CD8-positive, alpha-beta memory T cell (primary cell): ENCODE data around the gene OR8H2. TPM values are rescaled to one million over a fixed set of nuclear protein-coding genes. Genes with fewer than 3 reads are reported as not detected.
"Not testable (repeated sequence)": the region's sequence is repeated elsewhere in the genome, so short reads cannot be mapped to it uniquely, and the experiment has no call there.

Experiments used
- CTCF ChIA-PET: fragments of 350-600 bp; sonication (Branson Sonifier 250); formaldehyde crosslinking; loops from one replicate; lab custom pipeline; 2021; ENCODE audit warnings: antibody characterized with exemption; lab: Charles Lee
- POLR2A ChIA-PET: fragments of 350-600 bp; sonication (Branson Sonifier 250); formaldehyde crosslinking; loops from one replicate; lab custom pipeline; 2021; ENCODE audit warnings: antibody characterized with exemption; lab: Charles Lee
- DNase-seq, 5 donors: peaks; one replicate each; pipeline versions ENCODE4 v3.0.0 to v3.0.0-alpha.2; 2020 to 2022; ENCODE audit warnings: mixed read lengths in 1 of 5
- H3K27ac ChIP-seq: one replicate; pipeline ENCODE4 v1.7.0; 2013; ENCODE audit warnings: low read depth, mild to moderate bottlenecking, low read length, moderate library complexity
- H3K27me3 ChIP-seq: 2 replicates; pipeline ENCODE4 v1.7.0; 2013; ENCODE audit warnings: low read length, mild to moderate bottlenecking; ENCODE audit not compliant: insufficient read depth, poor library complexity, severe bottlenecking
- H3K36me3 ChIP-seq: 2 replicates; pipeline ENCODE4 v1.7.0; 2013; ENCODE audit warnings: mild to moderate bottlenecking, low read length, moderate library complexity; ENCODE audit not compliant: insufficient read depth
- H3K4me1 ChIP-seq: 2 replicates; pipeline ENCODE4 v1.7.0; 2013; ENCODE audit warnings: mild to moderate bottlenecking, low read length, moderate library complexity; ENCODE audit not compliant: insufficient read depth
- H3K4me3 ChIP-seq: 2 replicates; pipeline ENCODE4 v1.7.0; 2013; ENCODE audit warnings: mild to moderate bottlenecking, low read length
- H3K9me3 ChIP-seq: 2 replicates; pipeline ENCODE4 v1.7.0; 2013; ENCODE audit warnings: mild to moderate bottlenecking, low read length
- H3K27ac Mint-ChIP-seq, 8 donors: one replicate each; pipeline ENCODE4 v1.8.0; 2020 to 2021; ENCODE audit warnings: mixed read lengths in 8 of 8, mild to moderate bottlenecking in 6 of 8, inconsistent platforms in 3 of 8, moderate library complexity in 3 of 8
- H3K27me3 Mint-ChIP-seq, 2 donors: one replicate each; pipeline ENCODE4 v1.8.0; 2020 to 2021; ENCODE audit warnings: mixed read lengths in 2 of 2, mild to moderate bottlenecking in 1 of 2, moderate library complexity in 1 of 2
- H3K36me3 Mint-ChIP-seq, 3 donors: one replicate each; pipeline ENCODE4 v1.8.0; 2020 to 2021; ENCODE audit warnings: mixed read lengths in 3 of 3, inconsistent platforms in 1 of 3, mild to moderate bottlenecking in 1 of 3
- H3K4me1 Mint-ChIP-seq, 3 donors: one replicate each; pipeline ENCODE4 v1.8.0; 2020 to 2021; ENCODE audit warnings: mixed read lengths in 3 of 3, inconsistent platforms in 1 of 3, mild to moderate bottlenecking in 1 of 3
- H3K4me3 Mint-ChIP-seq, 7 donors: one replicate each; pipeline ENCODE4 v1.8.0; 2020 to 2021; ENCODE audit warnings: mixed read lengths in 7 of 7, mild to moderate bottlenecking in 6 of 7, moderate library complexity in 4 of 7, inconsistent platforms in 2 of 7
- H3K9me3 Mint-ChIP-seq, 5 donors: one replicate each; pipeline ENCODE4 v1.8.0; 2020 to 2022; ENCODE audit warnings: mixed read lengths in 5 of 5, mild to moderate bottlenecking in 3 of 5, moderate library complexity in 2 of 5, inconsistent platforms in 1 of 5
- polyA plus RNA-seq: library from polyadenylated mRNA; unstranded; fragments of 300-500 nt; fragmentation: Illumina TruSeq; gene quantifications from one replicate; pipeline ENCODE4 v1.2.3, GENCODE V29; 2021
- total RNA-seq, 2 experiments: library from RNA; stranded (reverse); gene quantifications; one replicate each; pipeline ENCODE4 v1.2.3, GENCODE V29; 2021

The OR8H2 gene
- total and polyA plus RNA-seq, 3 experiments from 2014 or later: not detected

DNA sequence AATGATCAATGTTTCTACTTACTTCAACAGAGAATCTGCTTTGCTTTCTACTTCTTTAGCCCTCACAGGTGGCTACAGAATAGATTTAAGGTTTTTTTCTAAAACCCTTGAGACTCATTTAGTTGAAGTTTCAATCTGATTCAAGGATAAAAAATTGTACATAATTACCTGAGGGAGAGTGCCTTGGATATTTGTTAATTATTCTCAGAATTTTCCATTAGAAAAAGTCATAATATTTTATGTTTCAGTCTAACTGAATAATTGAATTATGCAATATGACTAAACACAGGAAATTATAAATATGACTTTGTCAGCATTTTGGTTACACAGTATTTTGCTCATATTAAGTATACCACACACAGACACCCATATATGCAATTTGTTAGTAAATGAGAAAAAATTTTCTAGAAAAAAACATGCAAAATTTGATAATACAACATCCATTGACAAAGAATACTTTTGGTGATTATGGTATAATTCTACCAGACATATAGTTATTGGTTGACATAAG, 36.7 kb downstream of the OR8H2 start, which contains the start of gene OR8J3:
Gene OR8J3, minus strand, starts transcription at position 51 of the 511 bp plus-strand sequence. CDS start 2,483 bp downstream, outside the sequence.
- Mint-ChIP-seq H3K27me3 (peaks cover 0 to 2% of the 10 kb centered on the region in 2 donors), H3K9me3 (peaks cover 7 to 45% (median 21%) of the 10 kb centered on the region in 5 donors), H3K4me1 (no peaks in the 10 kb centered on the region), H3K36me3 (peaks cover 0 to 1% (median 0%) of the 10 kb centered on the region in 3 donors), H3K4me3 (no peak within 1 kb of the TSS), H3K27ac (no peak within 1 kb of the TSS)
- Histone ChIP-seq H3K4me3 (no peak within 1 kb of the TSS), H3K27ac (no peak within 1 kb of the TSS), H3K4me1 (no peaks in the 10 kb centered on the region), H3K27me3 (no peaks in the 10 kb centered on the region), H3K9me3 (no peaks in the 10 kb centered on the region), H3K36me3 (no peaks in the 10 kb centered on the region)
- CTCF ChIA-PET: no interaction called here
- POLR2A ChIA-PET: no interaction called here
- DNase-seq: no peak

DNA sequence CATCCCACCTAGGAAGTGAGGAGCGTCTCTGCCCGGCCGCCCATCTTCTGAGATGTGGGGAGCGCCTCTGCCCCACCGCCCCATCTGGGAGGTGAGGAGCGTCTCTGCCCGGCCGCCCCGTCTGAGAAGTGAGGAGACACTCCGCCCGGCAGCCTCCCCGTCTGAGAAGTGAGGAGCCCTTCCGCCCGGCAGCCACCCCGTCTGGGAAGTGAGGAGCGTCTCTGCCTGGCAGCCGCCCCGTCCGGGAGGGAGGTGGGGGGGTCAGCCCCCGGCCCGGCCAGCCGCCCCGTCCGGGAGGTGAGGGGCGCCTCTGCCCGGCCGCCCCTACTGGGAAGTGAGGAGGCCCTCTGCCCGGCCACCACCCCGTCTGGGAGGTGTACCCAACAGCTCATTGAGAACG, 40.2 kb downstream of the OR8H2 start:
- H3K4me1 Mint-ChIP-seq, POLR2A ChIA-PET, H3K27ac ChIP-seq, H3K36me3 Mint-ChIP-seq, H3K27me3 Mint-ChIP-seq, CTCF ChIA-PET, H3K27me3 ChIP-seq, H3K9me3 ChIP-seq, H3K27ac Mint-ChIP-seq, DNase-seq, H3K4me3 Mint-ChIP-seq, H3K4me1 ChIP-seq, H3K4me3 ChIP-seq, H3K36me3 ChIP-seq: not testable (repeated sequence)
- H3K9me3 Mint-ChIP-seq: peaks cover 3 to 41% (median 17%) of the 10 kb centered on the region in 5 donors

DNA sequence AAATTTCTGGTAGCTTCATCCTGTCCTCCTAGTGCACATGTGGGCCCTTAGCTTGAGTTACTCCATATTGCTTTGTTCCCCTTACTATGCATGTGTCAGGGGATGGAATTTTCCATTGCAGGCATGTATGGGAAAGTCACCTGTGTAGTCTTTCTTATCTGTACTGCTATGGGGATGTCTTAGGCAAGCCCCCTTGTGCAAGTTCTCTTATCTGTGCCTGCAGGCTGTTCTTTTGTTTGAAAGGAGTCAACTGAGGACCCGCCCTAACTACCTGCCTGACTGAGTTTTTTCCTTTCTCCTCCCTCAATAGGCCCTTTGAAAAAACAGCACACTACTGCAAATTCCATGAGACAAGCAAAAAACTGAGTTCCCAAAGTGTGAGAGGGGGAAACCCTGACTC, 47.9 kb downstream of the OR8H2 start:
- Histone ChIP-seq H3K36me3 (no peaks in the 10 kb centered on the region), H3K4me3 (no peak overlapping the region), H3K27me3 (no peaks in the 10 kb centered on the region), H3K4me1 (no peaks in the 10 kb centered on the region), H3K27ac (no peak overlapping the region), H3K9me3 (no peaks in the 10 kb centered on the region)
- Mint-ChIP-seq H3K27ac (no peak overlapping the region), H3K36me3 (no peaks in the 10 kb centered on the region), H3K27me3 (no peaks in the 10 kb centered on the region), H3K4me1 (no peaks in the 10 kb centered on the region), H3K9me3 (peaks cover 19 to 46% (median 28%) of the 10 kb centered on the region in 5 donors), H3K4me3 (no peak overlapping the region)
- ChIA-PET POLR2A (no interaction called here), CTCF (no interaction called here)
- DNase-seq: no peak

DNA sequence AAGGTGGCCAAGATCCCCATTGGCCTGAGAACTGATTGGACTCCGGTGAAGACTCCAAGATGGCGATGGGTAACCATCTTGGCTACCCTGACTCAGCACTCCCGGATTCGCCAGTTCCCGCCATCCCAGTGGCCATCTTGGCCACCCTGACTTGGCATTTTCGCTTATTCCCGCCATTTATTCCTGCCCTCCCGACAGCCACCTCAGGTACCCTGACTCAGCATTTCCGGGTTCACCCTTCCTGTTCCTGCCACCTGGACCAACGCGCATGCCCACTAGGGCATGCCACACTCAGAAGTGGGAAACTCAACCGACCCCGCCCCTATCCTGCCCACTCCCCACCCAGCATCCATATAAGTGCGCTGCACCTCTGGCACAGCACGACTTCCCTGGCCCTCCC, 48.8 kb downstream of the OR8H2 start:
- Histone ChIP-seq H3K36me3 (no peaks in the 10 kb centered on the region), H3K27ac (no peak overlapping the region), H3K4me3 (no peak overlapping the region), H3K27me3 (no peaks in the 10 kb centered on the region), H3K9me3 (no peaks in the 10 kb centered on the region), H3K4me1 (no peaks in the 10 kb centered on the region)
- CTCF ChIA-PET: no interaction called here
- no peak for DNase-seq
- POLR2A ChIA-PET: no interaction called here
- no peaks in the 10 kb centered on the region for H3K27me3 Mint-ChIP-seq
- no peaks in the 10 kb centered on the region for H3K4me1 Mint-ChIP-seq
- H3K4me3 Mint-ChIP-seq: no peak overlapping the region
- peaks cover 22 to 47% (median 29%) of the 10 kb centered on the region in 5 donors for H3K9me3 Mint-ChIP-seq
- H3K27ac Mint-ChIP-seq: no peak overlapping the region
- no peaks in the 10 kb centered on the region for H3K36me3 Mint-ChIP-seq

Other genes starting within 250 kb of the OR8H2 start
- not detected for gene TRIM51, start 220.4 kb upstream of the OR8H2 start, total RNA-seq
- not detected for gene TRIM51, start 220.4 kb upstream of the OR8H2 start, polyA plus RNA-seq
- not detected for gene OR5W2, start 189.1 kb upstream of the OR8H2 start, total RNA-seq
- not detected for gene OR5W2, start 189.1 kb upstream of the OR8H2 start, polyA plus RNA-seq
- not detected for gene OR5I1, start 167.3 kb upstream of the OR8H2 start, total RNA-seq
- not detected for gene OR5I1, start 167.3 kb upstream of the OR8H2 start, polyA plus RNA-seq
- gene OR10AG1, start 133.7 kb upstream of the OR8H2 start, total RNA-seq: not detected
- not detected for gene OR10AG1, start 133.7 kb upstream of the OR8H2 start, polyA plus RNA-seq
- not detected for gene OR5F1, start 109.1 kb upstream of the OR8H2 start, total RNA-seq
- not detected for gene OR5F1, start 109.1 kb upstream of the OR8H2 start, polyA plus RNA-seq
- gene OR5AS1, start 76.0 kb upstream of the OR8H2 start, total RNA-seq: not detected
- not detected for gene OR5AS1, start 76.0 kb upstream of the OR8H2 start, polyA plus RNA-seq
- gene OR8I2, start 10.4 kb upstream of the OR8H2 start, total RNA-seq: not detected
- gene OR8I2, start 10.4 kb upstream of the OR8H2 start, polyA plus RNA-seq: not detected
- gene OR8H3, start 18.7 kb downstream of the OR8H2 start, total RNA-seq: not detected
- gene OR8H3, start 18.7 kb downstream of the OR8H2 start, polyA plus RNA-seq: not detected
- gene OR8J3, start 36.5 kb downstream of the OR8H2 start, total RNA-seq: not detected
- gene OR8J3, start 36.5 kb downstream of the OR8H2 start, polyA plus RNA-seq: not detected
- not detected for gene OR8K5, start 56.6 kb downstream of the OR8H2 start, total RNA-seq
- gene OR8K5, start 56.6 kb downstream of the OR8H2 start, polyA plus RNA-seq: not detected
- gene OR5J2, start 72.9 kb downstream of the OR8H2 start, total RNA-seq: not detected
- gene OR5J2, start 72.9 kb downstream of the OR8H2 start, polyA plus RNA-seq: not detected
- not detected for gene OR5T2, start 130.6 kb downstream of the OR8H2 start, total RNA-seq
- not detected for gene OR5T2, start 130.6 kb downstream of the OR8H2 start, polyA plus RNA-seq
- not detected for gene OR5T3, start 148.6 kb downstream of the OR8H2 start, total RNA-seq
- not detected for gene OR5T3, start 148.6 kb downstream of the OR8H2 start, polyA plus RNA-seq
- gene OR5T1, start 170.5 kb downstream of the OR8H2 start, total RNA-seq: not detected
- gene OR5T1, start 170.5 kb downstream of the OR8H2 start, polyA plus RNA-seq: not detected
- not detected for gene OR8H1, start 188.6 kb downstream of the OR8H2 start, total RNA-seq
- gene OR8H1, start 188.6 kb downstream of the OR8H2 start, polyA plus RNA-seq: not detected
- gene OR8K3, start 211.5 kb downstream of the OR8H2 start, total RNA-seq: not detected
- not detected for gene OR8K3, start 211.5 kb downstream of the OR8H2 start, polyA plus RNA-seq
- gene OR8K1, start 242.4 kb downstream of the OR8H2 start, total RNA-seq: not detected
- gene OR8K1, start 242.4 kb downstream of the OR8H2 start, polyA plus RNA-seq: not detected